ENCODE data around the gene AMBP. TPM values are rescaled to one million over a fixed set of nuclear protein-coding genes. Genes with fewer than 3 reads are reported as not detected.

The AMBP gene
- total and polyA plus RNA-seq, 2 of the 13 experiments (the other 11 are each of a cell fraction or from before 2014, with no cell fraction given) = 1,510 to 2,580 TPM

DNA sequence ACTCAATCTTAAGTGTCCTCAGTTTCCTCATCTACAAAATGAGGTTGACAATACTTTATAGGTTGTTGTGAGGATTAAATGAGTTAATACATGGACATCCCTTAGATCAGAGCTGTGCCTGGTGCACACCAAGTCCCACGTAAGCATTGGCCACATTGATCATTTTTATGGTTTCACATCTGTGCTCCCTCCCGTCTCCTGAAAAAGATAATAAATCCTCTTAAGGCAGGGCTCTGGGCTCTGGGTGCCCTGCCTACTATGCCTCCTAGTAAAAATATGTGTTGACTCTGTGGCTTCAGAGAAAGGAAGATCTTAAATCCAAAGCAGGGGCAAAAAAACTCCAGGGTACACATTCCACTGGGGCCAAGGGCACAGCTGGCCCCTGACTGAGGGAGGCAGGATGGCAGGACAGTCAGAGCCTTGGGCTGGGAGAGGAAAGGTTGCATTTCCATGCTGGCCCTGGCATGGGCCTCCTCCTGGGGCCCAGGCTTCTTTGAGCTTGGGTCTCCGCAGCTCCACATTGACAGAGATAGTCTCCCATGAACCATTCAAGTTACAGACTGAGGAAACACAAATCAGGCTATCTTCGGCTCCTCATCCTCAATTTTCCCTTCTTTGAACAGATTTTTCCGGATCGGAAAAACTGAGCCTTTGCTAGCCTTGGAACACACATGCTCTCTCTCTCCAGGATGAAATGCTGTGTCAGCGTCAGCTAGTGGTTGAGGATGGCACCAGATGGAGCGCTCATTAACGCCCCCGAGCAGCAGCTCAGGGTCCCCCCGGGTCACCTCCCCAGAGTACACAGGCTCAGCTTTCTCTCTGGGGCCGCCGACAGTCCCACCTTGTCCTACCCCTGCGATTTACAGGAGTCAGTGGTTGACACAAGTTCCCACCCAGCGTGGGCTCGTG is 43.4 kb upstream of the AMBP start (continued):
- TF ChIP-seq, protein P1, sequence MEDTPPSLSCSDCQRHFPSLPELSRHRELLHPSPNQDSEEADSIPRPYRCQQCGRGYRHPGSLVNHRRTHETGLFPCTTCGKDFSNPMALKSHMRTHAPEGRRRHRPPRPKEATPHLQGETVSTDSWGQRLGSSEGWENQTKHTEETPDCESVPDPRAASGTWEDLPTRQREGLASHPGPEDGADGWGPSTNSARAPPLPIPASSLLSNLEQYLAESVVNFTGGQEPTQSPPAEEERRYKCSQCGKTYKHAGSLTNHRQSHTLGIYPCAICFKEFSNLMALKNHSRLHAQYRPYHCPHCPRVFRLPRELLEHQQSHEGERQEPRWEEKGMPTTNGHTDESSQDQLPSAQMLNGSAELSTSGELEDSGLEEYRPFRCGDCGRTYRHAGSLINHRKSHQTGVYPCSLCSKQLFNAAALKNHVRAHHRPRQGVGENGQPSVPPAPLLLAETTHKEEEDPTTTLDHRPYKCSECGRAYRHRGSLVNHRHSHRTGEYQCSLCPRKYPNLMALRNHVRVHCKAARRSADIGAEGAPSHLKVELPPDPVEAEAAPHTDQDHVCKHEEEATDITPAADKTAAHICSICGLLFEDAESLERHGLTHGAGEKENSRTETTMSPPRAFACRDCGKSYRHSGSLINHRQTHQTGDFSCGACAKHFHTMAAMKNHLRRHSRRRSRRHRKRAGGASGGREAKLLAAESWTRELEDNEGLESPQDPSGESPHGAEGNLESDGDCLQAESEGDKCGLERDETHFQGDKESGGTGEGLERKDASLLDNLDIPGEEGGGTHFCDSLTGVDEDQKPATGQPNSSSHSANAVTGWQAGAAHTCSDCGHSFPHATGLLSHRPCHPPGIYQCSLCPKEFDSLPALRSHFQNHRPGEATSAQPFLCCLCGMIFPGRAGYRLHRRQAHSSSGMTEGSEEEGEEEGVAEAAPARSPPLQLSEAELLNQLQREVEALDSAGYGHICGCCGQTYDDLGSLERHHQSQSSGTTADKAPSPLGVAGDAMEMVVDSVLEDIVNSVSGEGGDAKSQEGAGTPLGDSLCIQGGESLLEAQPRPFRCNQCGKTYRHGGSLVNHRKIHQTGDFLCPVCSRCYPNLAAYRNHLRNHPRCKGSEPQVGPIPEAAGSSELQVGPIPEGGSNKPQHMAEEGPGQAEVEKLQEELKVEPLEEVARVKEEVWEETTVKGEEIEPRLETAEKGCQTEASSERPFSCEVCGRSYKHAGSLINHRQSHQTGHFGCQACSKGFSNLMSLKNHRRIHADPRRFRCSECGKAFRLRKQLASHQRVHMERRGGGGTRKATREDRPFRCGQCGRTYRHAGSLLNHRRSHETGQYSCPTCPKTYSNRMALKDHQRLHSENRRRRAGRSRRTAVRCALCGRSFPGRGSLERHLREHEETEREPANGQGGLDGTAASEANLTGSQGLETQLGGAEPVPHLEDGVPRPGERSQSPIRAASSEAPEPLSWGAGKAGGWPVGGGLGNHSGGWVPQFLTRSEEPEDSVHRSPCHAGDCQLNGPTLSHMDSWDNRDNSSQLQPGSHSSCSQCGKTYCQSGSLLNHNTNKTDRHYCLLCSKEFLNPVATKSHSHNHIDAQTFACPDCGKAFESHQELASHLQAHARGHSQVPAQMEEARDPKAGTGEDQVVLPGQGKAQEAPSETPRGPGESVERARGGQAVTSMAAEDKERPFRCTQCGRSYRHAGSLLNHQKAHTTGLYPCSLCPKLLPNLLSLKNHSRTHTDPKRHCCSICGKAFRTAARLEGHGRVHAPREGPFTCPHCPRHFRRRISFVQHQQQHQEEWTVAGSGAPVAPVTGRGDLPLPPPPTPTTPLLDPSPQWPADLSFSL (CRISPR knock-in tag; IDR thresholded peaks at IDR 0.05) = no peak
- TF ChIP-seq GZF1 (CRISPR knock-in tag; IDR thresholded peaks at IDR 0.05) (no peak), ZNF501 (CRISPR knock-in tag; IDR thresholded peaks at IDR 0.05) (no peak), RXRA (CRISPR knock-in tag; IDR thresholded peaks at IDR 0.05) (no peak), ZNF225 (CRISPR knock-in tag; IDR thresholded peaks at IDR 0.05) (0 out of 2 replicates have a peak, but pooled peaks have one; percentile 24), ZNF556 (CRISPR knock-in tag; IDR thresholded peaks at IDR 0.05; ENCODE audit: borderline replicate concordance) (no peak), FOXM1 (CRISPR knock-in tag; IDR thresholded peaks at IDR 0.05) (no peak), ZNF138 (CRISPR knock-in tag; IDR thresholded peaks at IDR 0.05; ENCODE audit: low read depth) (no peak), ZNF260 (CRISPR knock-in tag; IDR thresholded peaks at IDR 0.05; ENCODE audit: borderline replicate concordance, low read depth) (no peak), NCOA1 (CRISPR knock-in tag; IDR thresholded peaks at IDR 0.05) (no peak), HDAC2 (CRISPR knock-in tag; IDR thresholded peaks at IDR 0.05) (peak; percentile 44; the same call in 1 of the 2 replicates), HOXA7 (CRISPR knock-in tag; IDR thresholded peaks at IDR 0.05) (no peak), ZNF331 (CRISPR knock-in tag; IDR thresholded peaks at IDR 0.05) (no peak), SP1 (IDR thresholded peaks at IDR 0.05) (no peak), SP1 (CRISPR knock-in tag; IDR thresholded peaks at IDR 0.05) (no peak), ZNF224 (CRISPR knock-in tag; IDR thresholded peaks at IDR 0.05) (no peak), SALL1 (CRISPR knock-in tag; IDR thresholded peaks at IDR 0.05) (peak; percentile 40; the same call in 1 of the 2 replicates), MBNL3 (CRISPR knock-in tag; conservative IDR thresholded peaks at IDR 0.05) (no peak), ISL2 (CRISPR knock-in tag; IDR thresholded peaks at IDR 0.05) (no peak)
- TF ChIP-seq, protein P2, sequence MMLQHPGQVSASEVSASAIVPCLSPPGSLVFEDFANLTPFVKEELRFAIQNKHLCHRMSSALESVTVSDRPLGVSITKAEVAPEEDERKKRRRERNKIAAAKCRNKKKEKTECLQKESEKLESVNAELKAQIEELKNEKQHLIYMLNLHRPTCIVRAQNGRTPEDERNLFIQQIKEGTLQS (CRISPR knock-in tag; IDR thresholded peaks at IDR 0.05) = no peak
- TF ChIP-seq, protein P3, sequence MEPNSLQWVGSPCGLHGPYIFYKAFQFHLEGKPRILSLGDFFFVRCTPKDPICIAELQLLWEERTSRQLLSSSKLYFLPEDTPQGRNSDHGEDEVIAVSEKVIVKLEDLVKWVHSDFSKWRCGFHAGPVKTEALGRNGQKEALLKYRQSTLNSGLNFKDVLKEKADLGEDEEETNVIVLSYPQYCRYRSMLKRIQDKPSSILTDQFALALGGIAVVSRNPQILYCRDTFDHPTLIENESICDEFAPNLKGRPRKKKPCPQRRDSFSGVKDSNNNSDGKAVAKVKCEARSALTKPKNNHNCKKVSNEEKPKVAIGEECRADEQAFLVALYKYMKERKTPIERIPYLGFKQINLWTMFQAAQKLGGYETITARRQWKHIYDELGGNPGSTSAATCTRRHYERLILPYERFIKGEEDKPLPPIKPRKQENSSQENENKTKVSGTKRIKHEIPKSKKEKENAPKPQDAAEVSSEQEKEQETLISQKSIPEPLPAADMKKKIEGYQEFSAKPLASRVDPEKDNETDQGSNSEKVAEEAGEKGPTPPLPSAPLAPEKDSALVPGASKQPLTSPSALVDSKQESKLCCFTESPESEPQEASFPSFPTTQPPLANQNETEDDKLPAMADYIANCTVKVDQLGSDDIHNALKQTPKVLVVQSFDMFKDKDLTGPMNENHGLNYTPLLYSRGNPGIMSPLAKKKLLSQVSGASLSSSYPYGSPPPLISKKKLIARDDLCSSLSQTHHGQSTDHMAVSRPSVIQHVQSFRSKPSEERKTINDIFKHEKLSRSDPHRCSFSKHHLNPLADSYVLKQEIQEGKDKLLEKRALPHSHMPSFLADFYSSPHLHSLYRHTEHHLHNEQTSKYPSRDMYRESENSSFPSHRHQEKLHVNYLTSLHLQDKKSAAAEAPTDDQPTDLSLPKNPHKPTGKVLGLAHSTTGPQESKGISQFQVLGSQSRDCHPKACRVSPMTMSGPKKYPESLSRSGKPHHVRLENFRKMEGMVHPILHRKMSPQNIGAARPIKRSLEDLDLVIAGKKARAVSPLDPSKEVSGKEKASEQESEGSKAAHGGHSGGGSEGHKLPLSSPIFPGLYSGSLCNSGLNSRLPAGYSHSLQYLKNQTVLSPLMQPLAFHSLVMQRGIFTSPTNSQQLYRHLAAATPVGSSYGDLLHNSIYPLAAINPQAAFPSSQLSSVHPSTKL (CRISPR knock-in tag; IDR thresholded peaks at IDR 0.05) = peak; percentile 41; the same call in 1 of the 2 replicates
